ENCODE data around the gene NMRK2.

The NMRK2 gene

GRCh38 chr19:3979289-3979673 is 46.4 kb downstream of the NMRK2 start:
- no peak for TF ChIP-seq ZNF274 (IDR thresholded peaks at IDR 0.05; ENCODE audit: low read depth, low read length)
- no peak overlapping the region for H3K4me3 ChIP-seq (ENCODE audit: low read length)

GRCh38 chr19:3979674-3980352 is 46.9 kb downstream of the NMRK2 start:
- no peak for TF ChIP-seq ZNF274 (IDR thresholded peaks at IDR 0.05; ENCODE audit: low read depth, low read length)
- no peak overlapping the region for H3K4me3 ChIP-seq (ENCODE audit: low read length)

GRCh38 chr19:3980353-3981251 is 47.7 kb downstream of the NMRK2 start:
- H3K4me3 ChIP-seq (ENCODE audit: low read length): no peak overlapping the region
- TF ChIP-seq ZNF274 (IDR thresholded peaks at IDR 0.05; ENCODE audit: low read depth, low read length): no peak

- no peak overlapping the region for H3K4me3 ChIP-seq (ENCODE audit: low read length)
These were observed 48.5 kb downstream of the NMRK2 start for GRCh38 chr19:3981373-3981735.

GRCh38 chr19:3981736-3982681 is 49.1 kb downstream of the NMRK2 start:
- H3K4me3 ChIP-seq (ENCODE audit: low read length): no peak overlapping the region
- TF ChIP-seq ZNF274 (IDR thresholded peaks at IDR 0.05; ENCODE audit: low read depth, low read length): no peak

More at GRCh38 chr19:3981373-3981735, 48.5 kb downstream of the NMRK2 start:
- no peak for TF ChIP-seq ZNF274 (IDR thresholded peaks at IDR 0.05; ENCODE audit: low read depth, low read length)

- TF ChIP-seq ZNF274 (IDR thresholded peaks at IDR 0.05; ENCODE audit: low read depth, low read length): no peak
- H3K4me3 ChIP-seq (ENCODE audit: low read length): peak overlapping the region; percentile 91; the same call in 1 of the 2 replicates
These were observed 50.1 kb downstream of the NMRK2 start for GRCh38 chr19:3982701-3983541.

GRCh38 chr19:3983542-3983914 is 50.7 kb downstream of the NMRK2 start:
- peak overlapping the region; percentile 91 for H3K4me3 ChIP-seq (ENCODE audit: low read length)
- no peak for TF ChIP-seq ZNF274 (IDR thresholded peaks at IDR 0.05; ENCODE audit: low read depth, low read length)

GRCh38 chr19:3983936-3984583 is 51.2 kb downstream of the NMRK2 start:
- peak overlapping the region; percentile 91 for H3K4me3 ChIP-seq (ENCODE audit: low read length)
- no peak for TF ChIP-seq ZNF274 (IDR thresholded peaks at IDR 0.05; ENCODE audit: low read depth, low read length)

- no peak for TF ChIP-seq ZNF274 (IDR thresholded peaks at IDR 0.05; ENCODE audit: low read depth, low read length)
- peak overlapping the region; percentile 91 for H3K4me3 ChIP-seq (ENCODE audit: low read length)
These were observed 51.7 kb downstream of the NMRK2 start for GRCh38 chr19:3984584-3984907.

- H3K4me3 ChIP-seq (ENCODE audit: low read length): peak within 1 kb of the TSS; percentile 91
- no peak for TF ChIP-seq ZNF274 (IDR thresholded peaks at IDR 0.05; ENCODE audit: low read depth, low read length)
These were observed 52.2 kb downstream of the NMRK2 start, which contains the start of gene EEF2 for GRCh38 chr19:3984908-3985642. TSS of gene EEF2 (minus strand) at chr19:3985463. CDS start at chr19:3985380, 83 bp downstream.

GRCh38 chr19:3985643-3986259 is 52.9 kb downstream of the NMRK2 start:
- peak overlapping the region; percentile 70 for H3K4me3 ChIP-seq (ENCODE audit: low read length)
- no peak for TF ChIP-seq ZNF274 (IDR thresholded peaks at IDR 0.05; ENCODE audit: low read depth, low read length)

Data from GM08714 (cell line).